ENCODE measurements around the gene CCDC15. TPM values are rescaled to one million over a fixed set of nuclear protein-coding genes. Genes with fewer than 3 reads are reported as not detected.

CCDC15 gene
- total and polyA plus RNA-seq, 9 donors = 0.82 to 1.9 (median 1.1) TPM

GRCh38 chr11:125071435-125071834, 117.4 kb downstream of the CCDC15 start:
- WGBS, 3 donors = 37 to 55% (median 52%) methylated on average over 5 of the region's 5 CpGs
- DNase-seq = peak in 2 of 5 donors; percentile 11 to 20
- H3K4me3 ChIP-seq = no peak overlapping the region
- no peak for TF ChIP-seq EP300 (IDR thresholded peaks at IDR 0.05)
- TF ChIP-seq CTCF (IDR thresholded peaks at IDR 0.05) = no peak
- TF ChIP-seq POLR2A (IDR thresholded peaks at IDR 0.05) = no peak
- no peaks in the 10 kb centered on the region for H3K4me1 ChIP-seq (ENCODE audit: insufficient read depth)
- no peaks in the 10 kb centered on the region for H3K27me3 ChIP-seq
- H3K27ac ChIP-seq = no peak overlapping the region
- intact Hi-C loops (cut with DNase I) = no loop called here
- no peaks in the 10 kb centered on the region for H3K36me3 ChIP-seq
- no peaks in the 10 kb centered on the region for H3K9me3 ChIP-seq

GRCh38 chr11:125071846-125072217, 117.8 kb downstream of the CCDC15 start:
- TF ChIP-seq CTCF (IDR thresholded peaks at IDR 0.05) = no peak
- H3K27me3 ChIP-seq = no peaks in the 10 kb centered on the region

GRCh38 chr11:125072218-125072960, 118.4 kb downstream of the CCDC15 start:
- no peak overlapping the region for H3K27ac ChIP-seq

More at GRCh38 chr11:125071846-125072217, 117.8 kb downstream of the CCDC15 start:
- no peak for DNase-seq
- Histone ChIP-seq H3K36me3 (no peaks in the 10 kb centered on the region), H3K9me3 (no peaks in the 10 kb centered on the region), H3K4me1 (ENCODE audit: insufficient read depth) (no peaks in the 10 kb centered on the region), H3K27ac (no peak overlapping the region), H3K4me3 (no peak overlapping the region)
- 76 to 78% (median 77%) methylated on average over 6 of the region's 6 CpGs for WGBS, 3 donors
- intact Hi-C loops (cut with DNase I) = no loop called here

GRCh38 chr11:125072961-125073590, 119.1 kb downstream of the CCDC15 start:
- no peaks in the 10 kb centered on the region for H3K9me3 ChIP-seq
- intact Hi-C loops (cut with DNase I) = no loop called here
- peak in 2 of 5 donors; percentile 6 to 22 for DNase-seq
- no peak for TF ChIP-seq CTCF (IDR thresholded peaks at IDR 0.05)
- no peak for TF ChIP-seq EP300 (IDR thresholded peaks at IDR 0.05)
- no peak for TF ChIP-seq POLR2A (IDR thresholded peaks at IDR 0.05)
- H3K27ac ChIP-seq = no peak overlapping the region
- H3K4me3 ChIP-seq = no peak overlapping the region
- 86 to 93% (median 88%) methylated on average over 11 to 12 of the region's 12 CpGs for WGBS, 3 donors
- no peaks in the 10 kb centered on the region for H3K27me3 ChIP-seq
- no peaks in the 10 kb centered on the region for H3K36me3 ChIP-seq
- no peaks in the 10 kb centered on the region for H3K4me1 ChIP-seq (ENCODE audit: insufficient read depth)

More at GRCh38 chr11:125072218-125072960, 118.4 kb downstream of the CCDC15 start:
- H3K9me3 ChIP-seq = no peaks in the 10 kb centered on the region
- intact Hi-C loops (cut with DNase I) = no loop called here
- H3K36me3 ChIP-seq = no peaks in the 10 kb centered on the region
- no peaks in the 10 kb centered on the region for H3K4me1 ChIP-seq (ENCODE audit: insufficient read depth)
- 87 to 91% (median 89%) methylated on average over 12 of the region's 12 CpGs for WGBS, 3 donors
- DNase-seq = peak in 1 of 5 donors; percentile 24
- TF ChIP-seq CTCF (IDR thresholded peaks at IDR 0.05) (no peak), POLR2A (IDR thresholded peaks at IDR 0.05) (no peak), EP300 (IDR thresholded peaks at IDR 0.05) (no peak)
- no peaks in the 10 kb centered on the region for H3K27me3 ChIP-seq
- no peak overlapping the region for H3K4me3 ChIP-seq

Measured in ovary (tissue), 9 donors.